ENCODE measurements around the gene SH3YL1.
A peak's percentile ranks its signal among the peaks of the same experiment; 100 is the strongest.

Gene SH3YL1

GRCh38 chr2:262117-262516, 1.7 kb downstream of the SH3YL1 start:
- no peak for DNase-seq
- intact Hi-C loops (cut with DNase I): no loop called here

- intact Hi-C loops (cut with DNase I): no loop called here
- DNase-seq: peak in 1 of 42 donors; percentile 16
Observed at GRCh38 chr2:260507-261161, 3.2 kb downstream of the SH3YL1 start.

- DNase-seq: no peak
- intact Hi-C loops (cut with DNase I): no loop called here
Observed at GRCh38 chr2:259789-260331, 4.0 kb downstream of the SH3YL1 start.

GRCh38 chr2:258933-259332, 4.9 kb downstream of the SH3YL1 start:
- intact Hi-C loops (cut with DNase I): no loop called here
- no peak for DNase-seq

GRCh38 chr2:257842-258241, 6.0 kb downstream of the SH3YL1 start:
- DNase-seq: no peak
- intact Hi-C loops (cut with DNase I): no loop called here

GRCh38 chr2:257429-257828, 6.4 kb downstream of the SH3YL1 start:
- intact Hi-C loops (cut with DNase I): no loop called here
- no peak for DNase-seq

GRCh38 chr2:256094-256493, 7.7 kb downstream of the SH3YL1 start:
- intact Hi-C loops (cut with DNase I): no loop called here
- no peak for DNase-seq

GRCh38 chr2:255195-255594, 8.6 kb downstream of the SH3YL1 start:
- intact Hi-C loops (cut with DNase I): no loop called here
- DNase-seq: no peak

GRCh38 chr2:254241-254640, 9.6 kb downstream of the SH3YL1 start:
- DNase-seq: no peak
- intact Hi-C loops (cut with DNase I): no loop called here

GRCh38 chr2:253202-253638, 10.6 kb downstream of the SH3YL1 start:
- no peak for DNase-seq
- intact Hi-C loops (cut with DNase I): no loop called here

GRCh38 chr2:252001-252602, 11.7 kb downstream of the SH3YL1 start:
- intact Hi-C loops (cut with DNase I): no loop called here
- no peak for DNase-seq

- intact Hi-C loops (cut with DNase I): no loop called here
- no peak for DNase-seq
Observed at GRCh38 chr2:249538-250042, 14.2 kb downstream of the SH3YL1 start.

- intact Hi-C loops (cut with DNase I): no loop called here
- no peak for DNase-seq
Observed at GRCh38 chr2:248724-249123, 15.1 kb downstream of the SH3YL1 start.

- intact Hi-C loops (cut with DNase I): no loop called here
- DNase-seq: peak in 17 of 42 donors; percentile 17 to 78 (median 46)
Observed at GRCh38 chr2:246489-247144, 17.2 kb downstream of the SH3YL1 start.

- intact Hi-C loops (cut with DNase I): no loop called here
- no peak for DNase-seq
Observed at GRCh38 chr2:244547-244946, 19.3 kb downstream of the SH3YL1 start.

- no peak for DNase-seq
- intact Hi-C loops (cut with DNase I): no loop called here
Observed at GRCh38 chr2:238869-239268, 25.0 kb downstream of the SH3YL1 start.

GRCh38 chr2:238431-238830, 25.4 kb downstream of the SH3YL1 start:
- DNase-seq: peak in 4 of 42 donors; percentile 22 to 63 (median 41)
- intact Hi-C loops (cut with DNase I): no loop called here

- intact Hi-C loops (cut with DNase I): no loop called here
- DNase-seq: peak in 40 of 42 donors; percentile 16 to 76 (median 45)
Observed at GRCh38 chr2:237878-238277, 26.0 kb downstream of the SH3YL1 start.

GRCh38 chr2:236993-237539, 26.8 kb downstream of the SH3YL1 start:
- DNase-seq: peak in 1 of 42 donors; percentile 23
- intact Hi-C loops (cut with DNase I): no loop called here

GRCh38 chr2:234421-234820, 29.4 kb downstream of the SH3YL1 start:
- intact Hi-C loops (cut with DNase I): no loop called here
- no peak for DNase-seq

All from head of caudate nucleus (tissue), 42 donors.